ENCODE results near the gene PDE6B. TPM values are rescaled to one million over a fixed set of nuclear protein-coding genes. Genes with fewer than 3 reads are reported as not detected.

PDE6B gene
- total and polyA plus RNA-seq, 2 of the 13 experiments (the other 11 are each of a cell fraction or from before 2014, with no cell fraction given), result 0.38 to 0.40 TPM

DNA sequence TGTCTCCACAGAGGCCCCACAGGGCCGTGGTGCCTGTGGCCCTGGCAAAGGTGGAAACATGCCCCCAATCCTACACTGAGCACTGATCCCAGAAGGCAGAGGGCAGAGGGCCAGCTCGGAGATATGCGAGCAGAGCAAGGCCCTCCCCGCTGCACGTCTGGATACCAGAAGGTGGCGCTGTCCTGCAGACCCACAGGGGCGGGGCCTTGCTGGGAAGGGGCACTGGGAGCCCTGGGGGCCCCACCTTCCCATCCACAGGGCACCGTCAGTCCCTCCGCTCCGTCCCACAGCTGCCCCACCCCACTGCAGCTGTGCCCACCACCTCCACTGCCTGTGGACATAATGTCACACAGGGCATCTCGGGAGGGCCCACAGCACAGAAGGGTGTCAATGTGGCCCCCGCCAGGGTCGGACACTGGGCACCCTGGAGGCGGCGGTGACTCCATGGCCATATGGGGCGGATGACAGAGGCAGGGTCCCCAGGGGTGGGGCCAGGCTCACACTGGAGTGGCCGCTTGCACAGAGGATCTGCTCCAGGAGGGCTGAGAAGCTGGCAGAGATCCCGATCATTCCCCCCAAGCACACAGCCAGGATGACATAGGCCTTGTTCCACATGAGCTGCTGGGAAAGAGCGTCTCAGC, 58.7 kb downstream of the PDE6B start (continued):
- TF ChIP-seq HNF4A (CRISPR knock-in tag; IDR thresholded peaks at IDR 0.05) (peak; percentile 33; the same call in 1 of the 2 replicates), ZSCAN21 (CRISPR knock-in tag; IDR thresholded peaks at IDR 0.05; ENCODE audit: borderline replicate concordance) (peak; percentile 59; the same call in 1 of the 2 replicates), GATAD1 (CRISPR knock-in tag; IDR thresholded peaks at IDR 0.05) (peak; percentile 48; the same call in 1 of the 2 replicates), SOX6 (IDR thresholded peaks at IDR 0.05) (no peak), SOX6 (CRISPR knock-in tag; IDR thresholded peaks at IDR 0.05) (peak; percentile 44; the same call in 1 of the 2 replicates), ZNF660 (CRISPR knock-in tag; IDR thresholded peaks at IDR 0.05; ENCODE audit: borderline replicate concordance, low read depth) (no peak), ZNF446 (CRISPR knock-in tag; IDR thresholded peaks at IDR 0.05) (no peak)

DNA sequence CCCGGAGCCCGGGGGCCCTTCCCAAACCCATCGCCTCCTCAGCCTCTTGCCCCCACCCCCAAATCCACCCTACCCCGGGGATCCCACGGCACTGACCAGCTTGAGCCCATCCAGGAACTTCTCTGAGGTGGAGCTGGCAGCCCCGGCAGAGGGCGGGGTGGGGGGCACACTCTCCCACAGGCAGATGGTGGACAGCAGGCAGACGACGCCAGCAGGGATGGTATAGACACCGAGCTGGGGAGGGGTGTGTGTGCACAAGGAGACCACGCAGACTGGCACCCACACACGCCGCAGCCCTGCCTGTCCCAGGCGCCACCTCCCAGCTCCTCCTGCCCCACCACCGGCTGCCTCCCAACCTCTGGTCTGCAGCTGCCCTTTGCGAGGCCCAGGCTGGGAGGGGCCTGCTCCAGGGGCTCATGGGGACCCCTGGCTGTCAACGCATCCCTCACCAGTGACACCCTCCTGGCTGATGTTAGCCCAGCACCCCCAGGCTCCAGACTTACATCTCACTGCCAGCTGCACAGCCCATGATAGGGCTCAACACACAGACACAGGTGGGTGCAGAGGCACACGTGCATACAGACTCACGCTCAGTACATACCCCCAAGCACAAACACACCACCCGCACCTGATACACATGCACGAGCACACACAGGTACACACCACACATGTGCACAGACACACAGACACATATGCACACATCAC, 59.4 kb downstream of the PDE6B start:
- ChIA-PET POLR2A (interaction anchor here (1.2 to 1.6 kb wide), 2 partner anchors 11 to 16 kb away, joined by 4 to 9 read pairs; partner anchors contain the start of genes ATP5ME and MYL5), CTCF (ENCODE audit: low intra/inter-chr PET ratio, low total read pairs) (interaction anchor here (1.6 kb wide), 1 partner anchor 16 kb away, joined by 7 read pairs; no protein-coding TSS in a partner anchor)
- 27% methylated on average over 7 of the region's 21 CpGs for WGBS (ENCODE audit: low lambda C conversion rate)
- 0 out of 5 replicates have a peak, but pooled peaks cover 0 to 1% of the 10 kb centered on the region in 2 experiments for H3K27me3 ChIP-seq (ENCODE audit: control insufficient read depth in 1 of 2, insufficient read depth in 2 of 2, low read length in 2 of 2)
- TF ChIP-seq, protein P1, sequence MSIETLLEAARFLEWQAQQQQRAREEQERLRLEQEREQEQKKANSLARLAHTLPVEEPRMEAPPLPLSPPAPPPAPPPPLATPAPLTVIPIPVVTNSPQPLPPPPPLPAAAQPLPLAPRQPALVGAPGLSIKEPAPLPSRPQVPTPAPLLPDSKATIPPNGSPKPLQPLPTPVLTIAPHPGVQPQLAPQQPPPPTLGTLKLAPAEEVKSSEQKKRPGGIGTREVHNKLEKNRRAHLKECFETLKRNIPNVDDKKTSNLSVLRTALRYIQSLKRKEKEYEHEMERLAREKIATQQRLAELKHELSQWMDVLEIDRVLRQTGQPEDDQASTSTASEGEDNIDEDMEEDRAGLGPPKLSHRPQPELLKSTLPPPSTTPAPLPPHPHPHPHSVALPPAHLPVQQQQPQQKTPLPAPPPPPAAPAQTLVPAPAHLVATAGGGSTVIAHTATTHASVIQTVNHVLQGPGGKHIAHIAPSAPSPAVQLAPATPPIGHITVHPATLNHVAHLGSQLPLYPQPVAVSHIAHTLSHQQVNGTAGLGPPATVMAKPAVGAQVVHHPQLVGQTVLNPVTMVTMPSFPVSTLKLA (IDR thresholded peaks at IDR 0.05), result peak; percentile 56
- TF ChIP-seq GZF1 (CRISPR knock-in tag; IDR thresholded peaks at IDR 0.05), result no peak
- TF ChIP-seq HMGA1 (CRISPR knock-in tag; conservative IDR thresholded peaks at IDR 0.05), result no peak
- 0 out of 4 replicates have a peak, but pooled peaks of 1 of the 2 experiments have one; percentile 31 for TF ChIP-seq POLR2A (IDR thresholded peaks at IDR 0.05; ENCODE audit: insufficient read depth in 1 of 2, low read depth in 2 of 2, low read length in 2 of 2)
- TF ChIP-seq NFKB2 (CRISPR knock-in tag; IDR thresholded peaks at IDR 0.05; ENCODE audit: borderline replicate concordance), result no peak
- TF ChIP-seq BRD4 (CRISPR knock-in tag; IDR thresholded peaks at IDR 0.05), result 0 out of 2 replicates have a peak, but pooled peaks have one; percentile 35
- no peak for DNase-seq (ENCODE audit: low spot score)
- no peak overlapping the region for H3K27ac ChIP-seq (ENCODE audit: extremely low read length, insufficient read depth, low read length)
- H3K79me2 ChIP-seq (ENCODE audit: insufficient read depth, low read length), result no peaks in the 10 kb centered on the region
- intact Hi-C loops (cut with micrococcal nuclease; ENCODE audit: unreplicated experiment), result loop anchor here (5.0 kb wide), 1 partner anchor 38 kb away; no protein-coding TSS in a partner anchor
- in situ Hi-C loops (cut with HindIII; ENCODE audit: extremely low pct_ligation_motif_present, low pct_unique_long_range_greater_than_20kb), result no loop called here
- H3K9ac ChIP-seq (ENCODE audit: insufficient read depth, low read depth, low read length), result 0 out of 2 replicates have a peak overlapping the region, but pooled peaks have one; percentile 4
- H3K4me1 ChIP-seq (ENCODE audit: insufficient read depth, low read length), result peaks cover 83% of the 10 kb centered on the region
- H3K36me3 ChIP-seq (replicated peaks in 1 of 2; ENCODE audit: control insufficient read depth in 1 of 2, insufficient read depth in 2 of 2, low read length in 2 of 2), result no peaks in the 10 kb centered on the region
- no peak overlapping the region for H2AFZ ChIP-seq (ENCODE audit: low read length)
- H4K20me1 ChIP-seq (ENCODE audit: insufficient read depth, low read length), result no peaks in the 10 kb centered on the region
- H3K9me3 ChIP-seq (ENCODE audit: low read length), result no peaks in the 10 kb centered on the region
- no TSS peak for BruUV-seq (replicated peaks)
- no peak for FAIRE-seq
- ATAC-seq, result no peak
- peak overlapping the region; percentile 82 for H3K4me2 ChIP-seq (ENCODE audit: low read depth, low read length)
- H3K4me3 ChIP-seq (replicated peaks in 1 of 3; ENCODE audit: insufficient read depth in 1 of 3, low read depth in 2 of 3, low read length in 3 of 3), result peak overlapping the region in 1 of 3 experiments; percentile 66; a peak in 1 of 6 replicates
